H1 (cell line): ENCODE data around the gene LPAR3. TPM values are rescaled to one million over a fixed set of nuclear protein-coding genes. Genes with fewer than 3 reads are reported as not detected.
A peak's percentile ranks its signal among the peaks of the same experiment; 100 is the strongest.

Experiments
- CTCF ChIA-PET: fragments of 300-600 bp; sonication (Branson Sonifier 250); formaldehyde crosslinking; loops from one replicate; lab custom pipeline; 2021; ENCODE audit not compliant: partially characterized antibody; lab: Charles Lee
- POLR2A ChIA-PET: fragments of 300-600 bp; sonication (Branson Sonifier 250); formaldehyde crosslinking; loops from one replicate; lab custom pipeline; 2021; ENCODE audit warnings: inconsistent platforms; ENCODE audit not compliant: partially characterized antibody; lab: Charles Lee
- DNase-seq, 2 experiments: peaks; one replicate each; pipeline versions ENCODE4 v3.0.0 to v3.0.0-alpha.2; 2010 to 2022; ENCODE audit warnings: low spot score in 2 of 2, low read depth in 1 of 2, mixed read lengths in 1 of 2
- FAIRE-seq: peaks from 2 replicates; lab custom pipeline; 2011; peaks lifted over from hg19 to GRCh38; lab: Jason Lieb, UNC
- H2AFZ ChIP-seq: 2 replicates; pipeline ENCODE4 v1.8.1; 2012; ENCODE audit warnings: low read length, inconsistent platforms
- H2AK5ac ChIP-seq: 2 replicates; pipeline ENCODE4 v1.6.1; 2013; ENCODE audit warnings: low read depth, low read length
- H2BK120ac ChIP-seq: replicated peaks from 2 replicates; pipeline ENCODE3; 2013; ENCODE audit warnings: low read depth, low read length, inconsistent platforms
- H2BK12ac ChIP-seq: 2 replicates; pipeline ENCODE4 v1.6.1; 2013; ENCODE audit warnings: low read depth, low read length
- H2BK15ac ChIP-seq: 2 replicates; pipeline ENCODE4 v1.6.1; 2013; ENCODE audit warnings: low read length
- H2BK20ac ChIP-seq: 2 replicates; pipeline ENCODE4 v1.6.1; 2013; ENCODE audit warnings: low read length
- H2BK5ac ChIP-seq: 2 replicates; pipeline ENCODE4 v1.6.1; 2013; ENCODE audit warnings: low read depth, low read length
- H3K14ac ChIP-seq: 2 replicates; pipeline ENCODE4 v1.6.1; 2013; ENCODE audit warnings: inconsistent platforms; ENCODE audit not compliant: insufficient read length
- H3K18ac ChIP-seq: 2 replicates; pipeline ENCODE4 v1.6.1; 2013; ENCODE audit warnings: low read length; ENCODE audit errors: extremely low read depth
- H3K23ac ChIP-seq: 2 replicates; pipeline ENCODE4 v1.6.1; 2013; ENCODE audit warnings: inconsistent platforms; ENCODE audit not compliant: insufficient read length
- H3K23me2 ChIP-seq: 2 replicates; pipeline ENCODE4 v1.6.1; 2013; ENCODE audit warnings: low read depth, low read length
- H3K27ac ChIP-seq: 2 replicates; pipeline ENCODE4 v1.6.1; 2011; ENCODE audit warnings: low read depth, low read length, inconsistent platforms
- H3K27me3 ChIP-seq, 4 experiments: replicated peaks in 1 of 4; 1 replicate in 1 of 4; 2 replicates in 3 of 4; pipeline versions ENCODE4 v1.6.1 to v1.8.1; 2011 to 2013; ENCODE audit warnings: low read length in 3 of 4, mild to moderate bottlenecking in 3 of 4, inconsistent platforms in 2 of 4, mixed read lengths in 2 of 4, moderate library complexity in 1 of 4; ENCODE audit not compliant: control insufficient read depth in 3 of 4, insufficient read depth in 3 of 4; ENCODE audit errors: extremely low read depth in 1 of 4
- H3K36me3 ChIP-seq, 4 experiments: 2 replicates each; pipeline versions ENCODE4 v1.6.1 to v1.8.1; 2011 to 2013; ENCODE audit warnings: mild to moderate bottlenecking in 4 of 4, low read length in 3 of 4, moderate library complexity in 2 of 4, control low read depth in 1 of 4, inconsistent platforms in 1 of 4; ENCODE audit not compliant: insufficient read depth in 4 of 4, control insufficient read depth in 2 of 4
- H3K4ac ChIP-seq: replicated peaks from 2 replicates; pipeline ENCODE3; 2013; ENCODE audit warnings: low read length, low read depth, mixed read lengths, inconsistent platforms; ENCODE audit not compliant: insufficient read length
- H3K4me1 ChIP-seq, 4 experiments: replicated peaks in 1 of 4; 1 replicate in 1 of 4; 2 replicates in 3 of 4; pipeline versions ENCODE4 v1.6.1 to v1.8.1; 2011 to 2013; ENCODE audit warnings: low read length in 3 of 4, inconsistent platforms in 2 of 4, mixed read lengths in 1 of 4; ENCODE audit not compliant: insufficient read depth in 4 of 4, control insufficient read depth in 3 of 4
- H3K4me2 ChIP-seq, 2 experiments: 2 replicates each; pipeline versions ENCODE4 v1.6.1 to v1.8.1; 2011 to 2013; ENCODE audit warnings: low read depth in 2 of 2, low read length in 2 of 2, control low read depth in 1 of 2, inconsistent platforms in 1 of 2, mild to moderate bottlenecking in 1 of 2; ENCODE audit not compliant: insufficient read depth in 1 of 2
- H3K4me3 ChIP-seq, 4 experiments: fragments of 200-600, 300-600 bp in 1 of 4; sonication (generic), shearing (Covaris generic), sonication (Bioruptor Twin) in 1 of 4; 2 replicates each; pipeline versions ENCODE4 v1.5.1 to v1.8.1; 2011 to 2016; ENCODE audit warnings: low read length in 4 of 4, low read depth in 3 of 4, control low read depth in 2 of 4, inconsistent platforms in 2 of 4, mild to moderate bottlenecking in 2 of 4, mixed read lengths in 1 of 4, moderate library complexity in 1 of 4; ENCODE audit not compliant: insufficient read depth in 2 of 4; ENCODE audit errors: extremely low read depth in 1 of 4
- H3K56ac ChIP-seq: replicated peaks from 2 replicates; pipeline ENCODE3; 2013; ENCODE audit warnings: low read depth, mild to moderate bottlenecking, mixed read lengths, low read length, inconsistent platforms; ENCODE audit not compliant: insufficient read length
- H3K79me1 ChIP-seq: 2 replicates; pipeline ENCODE4 v1.6.1; 2013; ENCODE audit warnings: low read depth, low read length, control low read depth
- H3K79me2 ChIP-seq, 2 experiments: 2 replicates each; pipeline versions ENCODE4 v1.6.1 to v1.8.1; 2012 to 2013; ENCODE audit warnings: low read length in 2 of 2, mild to moderate bottlenecking in 2 of 2, inconsistent platforms in 1 of 2; ENCODE audit not compliant: insufficient read depth in 2 of 2, control insufficient read depth in 1 of 2
- H3K9ac ChIP-seq, 4 experiments: replicated peaks in 1 of 4; 1 replicate in 1 of 4; 2 replicates in 3 of 4; pipeline versions ENCODE4 v1.6.1 to v1.8.1; 2011 to 2013; ENCODE audit warnings: low read depth in 3 of 4, low read length in 3 of 4, control low read depth in 2 of 4, mild to moderate bottlenecking in 2 of 4, moderate library complexity in 2 of 4, inconsistent platforms in 1 of 4; ENCODE audit errors: extremely low read depth in 1 of 4
- H3K9me3 ChIP-seq, 2 experiments: 2 replicates each; pipeline versions ENCODE4 v1.6.1 to v1.8.1; 2012 to 2013; ENCODE audit warnings: mild to moderate bottlenecking in 2 of 2, moderate library complexity in 2 of 2, control low read depth in 1 of 2, inconsistent platforms in 1 of 2, low read depth in 1 of 2, low read length in 1 of 2, mixed read lengths in 1 of 2; ENCODE audit not compliant: insufficient read depth in 2 of 2
- H4K20me1 ChIP-seq, 2 experiments: replicated peaks in 1 of 2; 2 replicates each; pipeline versions ENCODE3 to v1.8.1; 2011 to 2013; ENCODE audit warnings: inconsistent platforms in 2 of 2, low read length in 2 of 2, mild to moderate bottlenecking in 1 of 2; ENCODE audit not compliant: insufficient read depth in 2 of 2, control insufficient read depth in 1 of 2
- H4K5ac ChIP-seq: 2 replicates; pipeline ENCODE4 v1.6.1; 2013; ENCODE audit warnings: low read length, low read depth, mixed read lengths, inconsistent platforms; ENCODE audit not compliant: insufficient read length
- H4K8ac ChIP-seq: 2 replicates; pipeline ENCODE4 v1.8.0; 2013; ENCODE audit warnings: mild to moderate bottlenecking, moderate library complexity, low read length, inconsistent platforms; ENCODE audit not compliant: insufficient read depth; ENCODE audit errors: extremely low read depth
- H4K91ac ChIP-seq: replicated peaks from 2 replicates; pipeline ENCODE3; 2013; ENCODE audit warnings: low read length, mixed read lengths, inconsistent platforms; ENCODE audit not compliant: insufficient read length
- BRCA1 ChIP-seq: IDR thresholded peaks from 2 replicates; pipeline ENCODE4 v1.6.1; 2012; ENCODE audit warnings: low read depth, low read length, improper control_type of control experiment
- CTCF ChIP-seq, 3 experiments: IDR thresholded peaks; 1 replicate in 2 of 3; 2 replicates in 1 of 3; pipeline versions ENCODE4 v1.5.1 to v1.6.1; 2011; ENCODE audit warnings: low read length in 3 of 3, mild to moderate bottlenecking in 3 of 3, inconsistent platforms in 2 of 3, low read depth in 1 of 3, moderate library complexity in 1 of 3; ENCODE audit not compliant: insufficient read depth in 1 of 3; ENCODE audit errors: control extremely low read depth in 1 of 3
- JUND ChIP-seq: IDR thresholded peaks from 2 replicates; pipeline ENCODE4 v1.6.1; 2011; ENCODE audit warnings: mild to moderate bottlenecking, improper control_type of control experiment, low read length
- WGBS, 2 experiments: shearing (Covaris generic) in 1 of 2; methylation state at CpG; one replicate each; pipeline versions ENCODE4 v1.1.6 to v1.1.7; 2013 to 2015; ENCODE audit warnings: low lambda C conversion rate in 2 of 2, mixed read lengths in 2 of 2, inconsistent platforms in 1 of 2, low coverage in 1 of 2, missing lambda C conversion rate in 1 of 2; ENCODE audit not compliant: insufficient replicate concordance in 2 of 2, insufficient coverage in 1 of 2, insufficient read length in 1 of 2; ENCODE audit errors: extremely low coverage in 1 of 2, missing lambda C conversion rate in 1 of 2; 5-methylcytosine and 5-hydroxymethylcytosine counted together
- polyA plus RNA-seq, 7 experiments: library from polyadenylated mRNA; depleted of rRNA in 3 of 7; stranded (reverse) in 5 of 7; unstranded in 2 of 7; fragments of >200 nt in 5 of 7; fragments of 200-250 nt in 2 of 7; gene quantifications; 1 replicate in 5 of 7; 2 replicates in 1 of 7; 4 replicates in 1 of 7; pipeline versions ENCODE4 v1.2.1 to v1.2.3, GENCODE V29; 2011 to 2013; ENCODE audit warnings: missing spikeins in 2 of 7, mixed read lengths in 2 of 7
- total RNA-seq: library from RNA; stranded (reverse); fragmentation: NEBNext Ultra II Directional; extraction: Animal tissue kit (Norgen Biotek cat#: 25700); gene quantifications from 2 replicates; pipeline ENCODE4 v1.2.1, GENCODE V29; 2021

LPAR3 gene
- total and polyA plus RNA-seq, 2 of the 8 experiments (the other 6 are each of a cell fraction or from before 2014, with no cell fraction given): 17.1 to 25.4 TPM

- Histone ChIP-seq H3K4ac (no peak overlapping the region), H3K9me3 (no peaks in the 10 kb centered on the region), H3K27ac (no peak overlapping the region), H3K14ac (no peak overlapping the region), H3K4me1 (peaks cover 0 to 5% (median 3%) of the 10 kb centered on the region in 4 experiments; a peak in 5 of 7 replicates), H2BK5ac (no peak overlapping the region), H3K23ac (no peak overlapping the region), H3K18ac (no peak overlapping the region), H2AFZ (no peak overlapping the region), H3K56ac (no peak overlapping the region), H4K5ac (no peak overlapping the region), H2BK20ac (no peak overlapping the region), H3K27me3 (no peaks in the 10 kb centered on the region), H3K4me2 (no peak overlapping the region), H2BK15ac (no peak overlapping the region), H2AK5ac (no peak overlapping the region), H3K4me3 (no peak overlapping the region), H4K8ac (no peak overlapping the region; the same call in 1 of the 2 replicates), H2BK120ac (no peak overlapping the region), H3K23me2 (peaks cover 3% of the 10 kb centered on the region; the same call in 1 of the 2 replicates), H4K20me1 (no peaks in the 10 kb centered on the region)
- WGBS, 2 experiments: 93% methylated on average over 2 of the region's 2 CpGs; no CpG with 5 or more reads in 1 of the 2 experiments
- DNase-seq (no peak), FAIRE-seq (no peak)
- CTCF ChIA-PET: interaction anchor here (0.7 to 9.5 kb wide), 50 partner anchors 10 to 867 kb away, joined by 3 to 164 read pairs (median 4); partner anchors contain the start of gene PRKACB
- POLR2A ChIA-PET: interaction anchor here (1.4 kb wide), 1 partner anchor 10 kb away, joined by 4 read pairs; no protein-coding TSS in a partner anchor
- TF ChIP-seq JUND (no peak), CTCF (IDR thresholded peaks at IDR 0.05; ENCODE audit: control extremely low read depth in 1 of 3, insufficient read depth in 1 of 3, low read depth in 1 of 3, low read length in 3 of 3) (peak in 1 of 3 experiments; percentile 28; a peak in 1 of 4 replicates), BRCA1 (no peak)
- TF ChIP-seq, all 59 proteins: peak for 1
- no peak overlapping the region for H2BK12ac ChIP-seq
- H3K79me2 ChIP-seq: no peaks in the 10 kb centered on the region
- no peaks in the 10 kb centered on the region for H3K79me1 ChIP-seq
- no peak overlapping the region for H3K9ac ChIP-seq
- no peaks in the 10 kb centered on the region for H3K36me3 ChIP-seq
- no peak overlapping the region for H4K91ac ChIP-seq
These were observed 121.1 kb downstream of the LPAR3 start for GRCh38 chr1:84771895-84772294.
